Activated naive CD8-positive, alpha-beta T cell treated with anti-CD3 and anti-CD28 coated beads for 36 hours (primary cell): ENCODE results near the gene MCM10. TPM values are rescaled to one million over a fixed set of nuclear protein-coding genes. Genes with fewer than 3 reads are reported as not detected.
"Not testable (repeated sequence)": the region's sequence is repeated elsewhere in the genome, so short reads cannot be mapped to it uniquely, and the experiment has no call there.

Experiments used
- DNase-seq: peaks from one replicate; pipeline ENCODE4 v3.0.0; 2021
- H3K27ac Mint-ChIP-seq: one replicate; pipeline ENCODE4 v1.8.0; 2022; ENCODE audit warnings: mild to moderate bottlenecking, moderate library complexity, mixed read lengths
- H3K27me3 Mint-ChIP-seq: one replicate; pipeline ENCODE4 v1.8.0; 2022; ENCODE audit warnings: mild to moderate bottlenecking, mixed read lengths
- H3K36me3 Mint-ChIP-seq: one replicate; pipeline ENCODE4 v1.8.0; 2021; ENCODE audit warnings: mild to moderate bottlenecking, mixed read lengths
- H3K4me1 Mint-ChIP-seq: one replicate; pipeline ENCODE4 v1.8.0; 2021; ENCODE audit warnings: mixed read lengths
- H3K4me3 Mint-ChIP-seq: one replicate; pipeline ENCODE4 v1.8.0; 2022; ENCODE audit warnings: mild to moderate bottlenecking, moderate library complexity, mixed read lengths
- H3K9me3 Mint-ChIP-seq: one replicate; pipeline ENCODE4 v1.8.0; 2022; ENCODE audit warnings: mixed read lengths
- total RNA-seq, 2 experiments: library from RNA; stranded (reverse); gene quantifications; one replicate each; pipeline ENCODE4 v1.2.3, GENCODE V29; 2021

The MCM10 gene
- total RNA-seq, 2 experiments from 2014 or later = 89.3 to 91.2 TPM

DNA sequence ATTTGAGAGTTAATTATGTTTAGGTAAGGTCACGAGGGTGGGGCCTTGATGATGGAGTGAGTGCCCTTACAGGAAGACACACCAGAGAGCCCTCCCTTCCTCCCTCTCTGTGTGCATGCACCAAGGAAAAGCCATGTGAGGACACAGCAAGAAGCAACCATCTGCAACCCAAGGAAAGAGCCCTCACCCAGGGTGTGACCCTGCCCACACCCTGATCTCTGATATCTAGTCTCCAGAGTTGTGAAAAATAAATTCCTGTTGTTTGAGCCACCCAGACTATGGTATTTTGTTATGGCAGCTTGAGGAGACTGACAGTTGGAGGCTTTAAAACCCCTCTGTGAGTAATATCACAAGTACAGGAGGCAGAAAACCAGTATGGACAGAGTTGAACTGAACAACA is 15.0 kb upstream of the MCM10 start:
- Mint-ChIP-seq H3K36me3 (peaks cover 19% of the 10 kb centered on the region), H3K9me3 (peaks cover 19% of the 10 kb centered on the region), H3K4me1 (no peaks in the 10 kb centered on the region), H3K27me3 (no peaks in the 10 kb centered on the region), H3K27ac (no peak overlapping the region), H3K4me3 (no peak overlapping the region)
- no peak for DNase-seq

GRCh38 chr10:13147161-13147560 is 14.2 kb upstream of the MCM10 start:
- H3K4me1 Mint-ChIP-seq = no peaks in the 10 kb centered on the region
- H3K4me3 Mint-ChIP-seq = no peak overlapping the region
- H3K9me3 Mint-ChIP-seq = peaks cover 19% of the 10 kb centered on the region
- no peaks in the 10 kb centered on the region for H3K27me3 Mint-ChIP-seq
- H3K36me3 Mint-ChIP-seq = peaks cover 16% of the 10 kb centered on the region
- no peak for DNase-seq
- H3K27ac Mint-ChIP-seq = no peak overlapping the region

DNA sequence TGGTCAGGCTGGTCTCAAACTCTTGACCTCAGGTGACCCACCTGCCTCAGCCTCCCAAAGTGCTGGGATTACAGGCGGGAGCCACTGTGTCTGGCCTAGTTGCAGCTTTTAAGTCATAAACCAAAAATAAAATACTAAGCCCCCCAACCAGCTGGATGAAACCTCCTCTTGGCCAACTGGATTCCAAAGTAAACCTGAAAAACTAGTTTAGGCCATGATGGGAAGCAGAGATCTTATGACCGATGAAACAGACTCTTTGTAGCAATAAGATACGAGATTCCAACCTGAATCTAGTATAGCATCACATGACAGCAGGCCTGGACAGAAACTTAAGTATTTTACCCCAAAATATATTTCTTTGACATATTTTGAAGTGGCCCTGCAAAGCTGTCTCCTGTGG is 9.1 kb upstream of the MCM10 start:
- Mint-ChIP-seq H3K27me3 (peaks cover 3% of the 10 kb centered on the region), H3K4me3 (no peak overlapping the region), H3K4me1 (peaks cover 1% of the 10 kb centered on the region), H3K36me3 (no peaks in the 10 kb centered on the region), H3K9me3 (peaks cover 7% of the 10 kb centered on the region), H3K27ac (no peak overlapping the region)
- no peak for DNase-seq

DNA sequence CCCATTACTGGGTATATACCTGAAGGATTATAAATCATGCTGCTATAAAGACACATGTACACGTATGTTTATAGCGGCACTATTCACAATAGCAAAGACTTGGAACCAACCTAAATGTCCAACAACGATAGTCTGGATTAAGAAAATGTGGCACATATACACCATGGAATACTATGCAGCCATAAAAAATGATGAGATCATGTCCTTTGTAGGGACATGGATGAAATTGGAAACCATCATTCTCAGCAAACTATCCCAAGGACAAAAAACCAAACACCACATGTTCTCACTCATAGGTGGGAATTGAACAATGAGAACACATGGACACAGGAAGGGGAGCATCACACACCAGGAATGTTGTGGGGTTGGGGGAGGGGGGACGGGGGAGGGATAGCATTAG is 5.5 kb upstream of the MCM10 start:
- not testable (repeated sequence) for H3K27me3 Mint-ChIP-seq, DNase-seq, H3K9me3 Mint-ChIP-seq, H3K4me3 Mint-ChIP-seq, H3K4me1 Mint-ChIP-seq, H3K27ac Mint-ChIP-seq, H3K36me3 Mint-ChIP-seq

DNA sequence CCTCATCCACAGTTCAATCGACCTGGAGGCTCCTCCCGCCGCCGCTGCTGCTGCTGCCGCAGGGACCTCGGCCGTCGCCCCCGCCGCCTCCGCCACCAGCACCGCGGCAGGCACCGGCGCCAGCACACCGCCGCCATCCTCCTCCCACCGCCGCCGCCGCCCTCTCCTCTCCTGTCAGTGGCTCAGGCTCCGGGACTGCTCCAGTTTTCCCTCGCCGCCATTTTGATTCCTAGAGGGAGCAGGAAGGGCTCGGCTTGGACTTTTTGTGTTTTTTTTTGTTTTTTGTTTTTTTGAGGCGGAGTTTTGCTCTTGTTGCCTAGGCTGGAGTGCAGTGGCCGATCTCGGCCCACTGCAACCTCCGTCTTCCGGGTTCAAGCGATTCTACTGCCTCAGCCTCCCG is 3.0 kb upstream of the MCM10 start:
- peaks cover 8% of the 10 kb centered on the region for H3K27me3 Mint-ChIP-seq
- peaks cover 15% of the 10 kb centered on the region for H3K4me1 Mint-ChIP-seq
- peak overlapping the region; percentile 75 for H3K4me3 Mint-ChIP-seq
- peaks cover 10% of the 10 kb centered on the region for H3K36me3 Mint-ChIP-seq
- H3K9me3 Mint-ChIP-seq = peaks cover 1% of the 10 kb centered on the region
- H3K27ac Mint-ChIP-seq = peak overlapping the region; percentile 75
- DNase-seq = peak; percentile 27

GRCh38 chr10:13161857-13162271 is 506 bp downstream of the MCM10 start:
- Mint-ChIP-seq H3K9me3 (no peaks in the 10 kb centered on the region), H3K27ac (peak overlapping the region; percentile 26), H3K27me3 (peaks cover 8% of the 10 kb centered on the region), H3K36me3 (peaks cover 35% of the 10 kb centered on the region), H3K4me1 (peaks cover 20% of the 10 kb centered on the region), H3K4me3 (peak overlapping the region; percentile 88)
- DNase-seq = peak; percentile 14

DNA sequence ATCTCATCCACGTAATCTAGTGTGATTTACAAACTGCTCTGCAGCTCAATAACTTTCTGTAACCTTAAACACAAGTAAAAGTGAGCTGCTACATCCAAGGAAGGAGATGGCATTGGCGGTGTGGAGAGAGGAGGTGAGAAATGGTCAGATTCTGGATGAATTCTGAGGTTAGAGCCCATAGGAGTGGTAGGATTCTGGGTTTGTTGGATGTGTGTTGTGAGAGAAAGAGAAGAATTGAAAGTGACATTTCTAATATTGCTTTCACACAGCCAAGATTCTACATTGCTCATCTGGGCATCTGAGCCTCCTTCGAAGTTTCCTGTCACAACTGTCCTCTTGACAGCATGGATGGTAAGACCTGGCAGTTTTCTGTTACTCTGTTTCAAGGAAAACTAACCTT is 2.5 kb downstream of the MCM10 start:
- no peak overlapping the region for H3K27ac Mint-ChIP-seq
- peaks cover 51% of the 10 kb centered on the region for H3K36me3 Mint-ChIP-seq
- no peak overlapping the region for H3K4me3 Mint-ChIP-seq
- peaks cover 19% of the 10 kb centered on the region for H3K4me1 Mint-ChIP-seq
- DNase-seq = no peak
- no peaks in the 10 kb centered on the region for H3K9me3 Mint-ChIP-seq
- H3K27me3 Mint-ChIP-seq = peaks cover under 1% of the 10 kb centered on the region

GRCh38 chr10:13165177-13165576 is 3.8 kb downstream of the MCM10 start:
- H3K36me3 Mint-ChIP-seq = peaks cover 55% of the 10 kb centered on the region
- peaks cover 19% of the 10 kb centered on the region for H3K4me1 Mint-ChIP-seq
- no peaks in the 10 kb centered on the region for H3K27me3 Mint-ChIP-seq
- H3K4me3 Mint-ChIP-seq = no peak overlapping the region
- H3K27ac Mint-ChIP-seq = no peak overlapping the region
- DNase-seq = no peak
- H3K9me3 Mint-ChIP-seq = no peaks in the 10 kb centered on the region

GRCh38 chr10:13167568-13167967 is 6.2 kb downstream of the MCM10 start:
- H3K27me3 Mint-ChIP-seq = no peaks in the 10 kb centered on the region
- H3K4me1 Mint-ChIP-seq = peaks cover 6% of the 10 kb centered on the region
- H3K9me3 Mint-ChIP-seq = no peaks in the 10 kb centered on the region
- no peak for DNase-seq
- H3K27ac Mint-ChIP-seq = no peak overlapping the region
- peaks cover 62% of the 10 kb centered on the region for H3K36me3 Mint-ChIP-seq
- no peak overlapping the region for H3K4me3 Mint-ChIP-seq

GRCh38 chr10:13168781-13169180 is 7.4 kb downstream of the MCM10 start:
- peaks cover 4% of the 10 kb centered on the region for H3K4me1 Mint-ChIP-seq
- peaks cover 68% of the 10 kb centered on the region for H3K36me3 Mint-ChIP-seq
- no peaks in the 10 kb centered on the region for H3K27me3 Mint-ChIP-seq
- no peaks in the 10 kb centered on the region for H3K9me3 Mint-ChIP-seq
- no peak overlapping the region for H3K27ac Mint-ChIP-seq
- no peak for DNase-seq
- H3K4me3 Mint-ChIP-seq = no peak overlapping the region

DNA sequence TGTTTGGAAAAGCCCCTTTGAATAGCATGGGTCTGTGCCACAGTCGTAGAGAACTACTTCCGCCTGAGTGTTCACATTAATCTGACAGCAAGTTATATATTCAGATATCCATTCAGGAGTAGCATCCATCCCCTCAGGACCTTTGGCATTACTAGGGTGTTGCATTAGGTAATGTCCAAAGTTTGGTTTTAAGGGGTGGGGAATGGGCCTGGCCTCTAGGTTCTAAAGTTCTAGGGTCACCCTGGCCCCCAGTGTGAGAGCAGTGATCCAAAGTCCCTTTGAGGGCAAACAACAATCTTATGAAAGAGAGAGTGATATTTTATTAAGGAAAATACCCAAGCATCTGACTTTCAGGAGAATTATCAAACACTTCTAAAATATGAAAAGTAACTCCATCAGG is 12.3 kb downstream of the MCM10 start:
- no peak overlapping the region for H3K4me3 Mint-ChIP-seq
- H3K4me1 Mint-ChIP-seq = no peaks in the 10 kb centered on the region
- DNase-seq = no peak
- no peaks in the 10 kb centered on the region for H3K9me3 Mint-ChIP-seq
- H3K27ac Mint-ChIP-seq = no peak overlapping the region
- H3K27me3 Mint-ChIP-seq = no peaks in the 10 kb centered on the region
- H3K36me3 Mint-ChIP-seq = peaks cover 62% of the 10 kb centered on the region

DNA sequence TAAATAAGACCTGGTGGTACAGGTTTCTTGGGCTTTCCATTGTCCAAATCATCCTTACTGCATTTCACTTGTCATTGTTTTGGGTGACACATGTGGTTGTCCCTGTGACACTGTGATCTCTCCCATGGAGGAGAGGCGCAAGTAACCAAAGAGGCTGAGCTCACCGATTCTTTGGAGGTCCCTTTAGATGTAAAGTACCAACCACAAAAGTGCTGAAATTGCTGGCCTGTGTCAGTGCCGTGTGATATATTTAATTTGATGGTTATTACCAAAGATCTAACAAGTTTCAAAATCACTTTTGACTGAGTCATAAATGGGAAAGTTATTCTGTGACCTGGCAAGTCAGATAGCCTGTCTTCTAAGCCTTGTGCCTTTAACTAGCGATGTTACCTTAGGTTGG is 19.4 kb downstream of the MCM10 start:
- H3K36me3 Mint-ChIP-seq = peaks cover 81% of the 10 kb centered on the region

DNA sequence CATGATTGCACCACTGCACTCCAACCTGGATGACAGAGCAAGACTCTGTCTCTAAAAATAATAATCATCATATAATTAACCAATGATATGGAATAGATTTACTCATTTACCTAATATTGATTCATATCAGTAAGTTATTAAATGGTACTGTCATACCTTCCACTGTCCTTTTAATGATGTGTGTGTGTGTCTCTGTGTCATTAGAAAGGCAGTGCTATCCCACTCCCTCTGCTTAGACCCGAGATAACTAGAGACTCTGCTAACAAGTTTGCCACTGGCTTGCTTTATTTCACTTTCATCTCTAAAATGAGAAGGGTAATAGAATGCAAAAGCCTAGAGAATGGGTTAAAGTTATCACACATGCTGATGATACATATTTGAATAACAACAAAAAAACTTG is 21.1 kb downstream of the MCM10 start:
- H3K9me3 Mint-ChIP-seq = peaks cover 3% of the 10 kb centered on the region
- no peak for DNase-seq
- no peak overlapping the region for H3K27ac Mint-ChIP-seq
- no peak overlapping the region for H3K4me3 Mint-ChIP-seq
- no peaks in the 10 kb centered on the region for H3K27me3 Mint-ChIP-seq
- peaks cover 89% of the 10 kb centered on the region for H3K36me3 Mint-ChIP-seq
- no peaks in the 10 kb centered on the region for H3K4me1 Mint-ChIP-seq

More for the DNA sequence above, 19.4 kb downstream of the MCM10 start:
- Mint-ChIP-seq H3K4me1 (no peaks in the 10 kb centered on the region), H3K9me3 (no peaks in the 10 kb centered on the region), H3K27ac (no peak overlapping the region), H3K27me3 (no peaks in the 10 kb centered on the region), H3K4me3 (no peak overlapping the region)
- DNase-seq = no peak

GRCh38 chr10:13183625-13184024 is 22.3 kb downstream of the MCM10 start:
- Mint-ChIP-seq H3K9me3 (peaks cover 3% of the 10 kb centered on the region), H3K4me3 (no peak overlapping the region), H3K4me1 (no peaks in the 10 kb centered on the region), H3K27me3 (no peaks in the 10 kb centered on the region), H3K36me3 (peaks cover 84% of the 10 kb centered on the region), H3K27ac (no peak overlapping the region)
- DNase-seq = no peak

DNA sequence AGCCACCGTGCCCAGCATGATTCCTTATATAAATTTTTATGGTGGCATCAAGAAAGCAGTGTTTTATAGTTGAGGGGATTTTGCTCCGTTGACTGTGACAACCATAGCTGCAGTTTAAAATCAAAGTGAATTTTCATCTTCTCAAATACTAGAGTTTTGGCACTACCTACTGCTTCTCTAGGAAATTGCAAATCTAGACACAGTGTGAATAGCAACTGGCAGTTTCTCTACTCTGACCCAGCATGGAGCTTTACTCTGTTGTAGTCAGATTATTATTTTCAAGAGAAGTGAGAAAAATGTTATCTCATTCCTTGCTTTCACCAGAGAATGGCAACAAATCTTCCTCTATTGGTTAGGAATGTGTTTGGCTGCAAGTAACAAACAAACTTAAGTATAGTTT is 22.9 kb downstream of the MCM10 start:
- Mint-ChIP-seq H3K4me3 (no peak overlapping the region), H3K27me3 (no peaks in the 10 kb centered on the region), H3K9me3 (peaks cover 3% of the 10 kb centered on the region), H3K36me3 (peaks cover 83% of the 10 kb centered on the region), H3K27ac (no peak overlapping the region), H3K4me1 (no peaks in the 10 kb centered on the region)
- DNase-seq = no peak

DNA sequence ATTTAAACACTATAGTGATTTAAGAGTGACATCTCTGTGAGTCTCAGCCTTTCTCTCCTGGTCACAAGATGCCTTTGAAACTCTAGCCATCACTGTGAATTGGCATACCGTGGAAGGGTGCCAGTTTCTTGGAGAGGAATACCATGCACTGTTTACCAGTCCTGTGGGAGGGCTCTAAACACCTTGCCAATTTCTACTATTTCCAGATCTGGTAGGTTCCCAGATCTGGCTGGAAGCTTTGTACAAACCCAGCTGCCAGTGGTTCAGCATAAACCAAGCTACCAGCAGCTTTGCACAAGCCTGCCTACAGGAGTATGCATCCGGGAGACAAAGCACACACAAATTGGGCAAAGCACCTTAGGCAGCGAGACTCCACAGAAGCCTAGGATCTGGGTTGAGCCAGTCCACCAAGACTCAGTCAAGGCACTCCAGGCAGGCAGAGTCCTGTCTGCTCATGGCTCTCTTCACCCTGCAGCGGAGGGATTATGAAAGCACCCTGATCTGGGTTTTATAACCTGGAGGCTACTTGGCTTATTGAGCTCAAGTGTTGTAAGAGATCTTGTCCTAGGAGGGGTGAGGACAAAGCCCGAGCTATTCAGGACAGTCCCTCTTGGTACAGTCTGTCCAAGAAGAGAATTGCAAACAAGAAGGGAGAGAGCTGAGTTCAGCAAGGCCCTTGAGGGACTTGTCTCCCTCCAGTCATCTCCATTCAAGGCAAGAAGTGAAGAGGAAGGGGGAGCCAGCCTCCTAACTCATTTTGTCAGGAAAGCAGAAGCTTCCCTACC is 23.6 kb downstream of the MCM10 start:
- Mint-ChIP-seq H3K4me3 (no peak overlapping the region), H3K4me1 (no peaks in the 10 kb centered on the region), H3K27ac (no peak overlapping the region), H3K27me3 (no peaks in the 10 kb centered on the region), H3K9me3 (peaks cover 3% of the 10 kb centered on the region), H3K36me3 (peaks cover 78% of the 10 kb centered on the region)
- DNase-seq = no peak
